HepG2 (cell line): ENCODE data around the gene CCDC57. TPM values are rescaled to one million over a fixed set of nuclear protein-coding genes. Genes with fewer than 3 reads are reported as not detected.

ENCODE experiments used
- BHLHE40 ChIP-seq: IDR thresholded peaks from 2 replicates; pipeline ENCODE4 v1.6.1; 2011; ENCODE audit warnings: low read length, improper control_type of control experiment
- BRD4 ChIP-seq: sonication (generic); formaldehyde crosslinking; IDR thresholded peaks from 2 replicates; pipeline ENCODE4 v1.4.0; 2020; ENCODE audit warnings: missing genetic modification reagents
- E2F5 ChIP-seq: sonication (generic); formaldehyde crosslinking; conservative IDR thresholded peaks from 2 replicates; pipeline ENCODE4 v1.4.0; 2020; ENCODE audit warnings: missing genetic modification reagents
- ERF ChIP-seq: IDR thresholded peaks from 2 replicates; pipeline ENCODE4 v1.6.1; 2018; ENCODE audit warnings: missing biosample characterization, missing genetic modification reagents
- ETV6 ChIP-seq: sonication (generic); formaldehyde crosslinking; conservative IDR thresholded peaks from 2 replicates; pipeline ENCODE4 v1.4.0; 2020; ENCODE audit warnings: missing genetic modification reagents
- HDAC1 ChIP-seq: sonication (generic); formaldehyde crosslinking; IDR thresholded peaks from 2 replicates; pipeline ENCODE4 v1.5.1; 2020; ENCODE audit warnings: mild to moderate bottlenecking, missing genetic modification reagents
- HMG20B ChIP-seq: conservative IDR thresholded peaks from 2 replicates; pipeline ENCODE4 v1.6.1; 2016; ENCODE audit warnings: missing genetic modification reagents, missing compliant biosample characterization
- MXD1 ChIP-seq: sonication (generic); formaldehyde crosslinking; IDR thresholded peaks from 2 replicates; pipeline ENCODE4 v1.4.0; 2020; ENCODE audit warnings: mild to moderate bottlenecking, missing genetic modification reagents
- MYNN ChIP-seq: sonication (generic); formaldehyde crosslinking; IDR thresholded peaks from 2 replicates; pipeline ENCODE4 v1.4.0; 2020; ENCODE audit warnings: mild to moderate bottlenecking, low read depth, missing genetic modification reagents
- POGZ ChIP-seq: sonication (generic); formaldehyde crosslinking; IDR thresholded peaks from 2 replicates; pipeline ENCODE4 v1.4.0; 2020; ENCODE audit warnings: mild to moderate bottlenecking, missing genetic modification reagents
- SALL2 ChIP-seq: sonication (generic); formaldehyde crosslinking; IDR thresholded peaks from 2 replicates; pipeline ENCODE4 v1.8.1; 2023; ENCODE audit warnings: mild to moderate bottlenecking, missing genetic modification reagents, inconsistent platforms
- SOX6 ChIP-seq, 2 experiments: fragments of 450-650 bp in 1 of 2; sonication (generic) in 1 of 2; formaldehyde crosslinking in 1 of 2; IDR thresholded peaks; 2 replicates each; pipeline versions ENCODE4 v1.4.0 to v1.6.1; 2017 to 2020; ENCODE audit warnings: antibody characterized with exemption in 1 of 2, mild to moderate bottlenecking in 1 of 2, missing genetic modification reagents in 1 of 2
- TBX3 ChIP-seq: fragments of 450-650 bp; IDR thresholded peaks from 2 replicates; pipeline ENCODE4 v1.6.1; 2017; ENCODE audit warnings: antibody characterized with exemption, mild to moderate bottlenecking, inconsistent platforms, borderline replicate concordance
- THAP11 ChIP-seq: IDR thresholded peaks from 2 replicates; pipeline ENCODE4 v1.6.1; 2016; ENCODE audit warnings: missing biosample characterization, missing genetic modification reagents
- ZBTB37 ChIP-seq: sonication (generic); formaldehyde crosslinking; IDR thresholded peaks from 2 replicates; pipeline ENCODE4 v1.4.0; 2020; ENCODE audit warnings: mild to moderate bottlenecking, missing genetic modification reagents
- ZC3H4 ChIP-seq: sonication (generic); formaldehyde crosslinking; IDR thresholded peaks from 2 replicates; pipeline ENCODE4 v1.4.0; 2020; ENCODE audit warnings: missing genetic modification reagents, borderline replicate concordance
- ZKSCAN8 ChIP-seq: IDR thresholded peaks from 2 replicates; pipeline ENCODE4 v1.6.1; 2016; ENCODE audit warnings: borderline replicate concordance, missing genetic modification reagents, missing compliant biosample characterization
- ZNF12 ChIP-seq: sonication (generic); formaldehyde crosslinking; IDR thresholded peaks from 2 replicates; pipeline ENCODE4 v1.5.0; 2020; ENCODE audit warnings: missing genetic modification reagents
- ZNF496 ChIP-seq: sonication (generic); formaldehyde crosslinking; IDR thresholded peaks from 2 replicates; pipeline ENCODE4 v1.8.1; 2023; ENCODE audit warnings: mild to moderate bottlenecking, moderate library complexity, missing genetic modification reagents; ENCODE audit not compliant: insufficient replicate concordance
- ZNF609 ChIP-seq: sonication (generic); formaldehyde crosslinking; IDR thresholded peaks from 2 replicates; pipeline ENCODE4 v1.4.0; 2020; ENCODE audit warnings: mild to moderate bottlenecking, missing genetic modification reagents, borderline replicate concordance
- ZNF629 ChIP-seq: sonication (generic); formaldehyde crosslinking; conservative IDR thresholded peaks from 2 replicates; pipeline ENCODE4 v1.5.0; 2020; ENCODE audit warnings: missing genetic modification reagents
- ZSCAN25 ChIP-seq: sonication (generic); formaldehyde crosslinking; IDR thresholded peaks from 2 replicates; pipeline ENCODE4 v1.8.0; 2022; ENCODE audit warnings: mild to moderate bottlenecking, missing genetic modification reagents
- polyA plus RNA-seq, 8 experiments: library from polyadenylated mRNA; depleted of rRNA in 3 of 8; stranded (reverse) in 7 of 8; unstranded in 1 of 8; fragments of >200 nt; fragmentation: Illumina TruSeq in 4 of 8; extraction: Trizol in 4 of 8; gene quantifications; 2 replicates each; pipeline versions ENCODE4 v1.2.1 to v1.2.3, GENCODE V29; 2011 to 2016; ENCODE audit warnings: low read depth in 4 of 8, missing spikeins in 1 of 8, mixed read lengths in 1 of 8; ENCODE audit not compliant: insufficient read depth in 1 of 8
- total RNA-seq, 5 experiments: library from RNA; depleted of rRNA; stranded (reverse); fragments of >200 nt; fragmentation: Illumina TruSeq; extraction: Trizol; gene quantifications; 2 replicates each; pipeline ENCODE4 v1.2.3, GENCODE V29; 2016; ENCODE audit warnings: low read depth in 1 of 5

CCDC57 gene
- total and polyA plus RNA-seq, 2 of the 13 experiments (the other 11 are each of a cell fraction or from before 2014, with no cell fraction given) = 59.3 to 59.9 TPM

GRCh38 chr17:82230609-82231311 lies 18.1 kb upstream of the CCDC57 start (continued):
- TF ChIP-seq ZNF609 (CRISPR knock-in tag) = peak; percentile 90
- TF ChIP-seq HMG20B (CRISPR knock-in tag) = no peak
- TF ChIP-seq MYNN = no peak
- TF ChIP-seq ERF (CRISPR knock-in tag) = peak; percentile 94
- TF ChIP-seq ZNF629 = peak; percentile 99
- TF ChIP-seq BHLHE40 = peak; percentile 17; the same call in 1 of the 2 replicates
- no peak for TF ChIP-seq ZNF496
- peak; percentile 24; the same call in 1 of the 2 replicates for TF ChIP-seq ZKSCAN8 (CRISPR knock-in tag)
- TF ChIP-seq BRD4 (CRISPR knock-in tag) = peak; percentile 54
- TF ChIP-seq HDAC1 (CRISPR knock-in tag) = peak; percentile 94
- peak; percentile 80 for TF ChIP-seq ZNF12
- TF ChIP-seq E2F5 (CRISPR knock-in tag) = peak; percentile 82
- TF ChIP-seq MXD1 (CRISPR knock-in tag) = peak; percentile 98
- TF ChIP-seq POGZ (CRISPR knock-in tag) = peak; percentile 81
- TF ChIP-seq ZC3H4 = no peak; the same call in 1 of the 2 replicates
- TF ChIP-seq SOX6 (IDR thresholded peaks at IDR 0.05) = no peak
- peak; percentile 76 for TF ChIP-seq SOX6 (CRISPR knock-in tag; IDR thresholded peaks at IDR 0.05)
- peak; percentile 76; the same call in 1 of the 2 replicates for TF ChIP-seq ZBTB37
- TF ChIP-seq ZSCAN25 (CRISPR knock-in tag) = peak; percentile 89
- TF ChIP-seq TBX3 = no peak
- peak; percentile 80 for TF ChIP-seq THAP11 (CRISPR knock-in tag)
- peak; percentile 98 for TF ChIP-seq SALL2 (CRISPR knock-in tag)
- peak; percentile 85 for TF ChIP-seq ETV6
